B cell (primary cell): ENCODE data around the gene CTNNA2.

ENCODE experiments used
- EZH2 ChIP-seq: IDR thresholded peaks from 2 replicates; pipeline ENCODE4 v1.6.1; 2012; ENCODE audit warnings: borderline replicate concordance, low read depth, mild to moderate bottlenecking, moderate library complexity, low read length; ENCODE audit not compliant: insufficient read depth, poor library complexity, severe bottlenecking
- TF ChIP-seq, protein P1 (sequence below): fragments of 200-600 bp; IDR thresholded peaks from one replicate; pipeline ENCODE4 v1.8.0; 2022; ENCODE audit warnings: antibody characterized with exemption, mild to moderate bottlenecking

- TF ChIP-seq, protein P1, sequence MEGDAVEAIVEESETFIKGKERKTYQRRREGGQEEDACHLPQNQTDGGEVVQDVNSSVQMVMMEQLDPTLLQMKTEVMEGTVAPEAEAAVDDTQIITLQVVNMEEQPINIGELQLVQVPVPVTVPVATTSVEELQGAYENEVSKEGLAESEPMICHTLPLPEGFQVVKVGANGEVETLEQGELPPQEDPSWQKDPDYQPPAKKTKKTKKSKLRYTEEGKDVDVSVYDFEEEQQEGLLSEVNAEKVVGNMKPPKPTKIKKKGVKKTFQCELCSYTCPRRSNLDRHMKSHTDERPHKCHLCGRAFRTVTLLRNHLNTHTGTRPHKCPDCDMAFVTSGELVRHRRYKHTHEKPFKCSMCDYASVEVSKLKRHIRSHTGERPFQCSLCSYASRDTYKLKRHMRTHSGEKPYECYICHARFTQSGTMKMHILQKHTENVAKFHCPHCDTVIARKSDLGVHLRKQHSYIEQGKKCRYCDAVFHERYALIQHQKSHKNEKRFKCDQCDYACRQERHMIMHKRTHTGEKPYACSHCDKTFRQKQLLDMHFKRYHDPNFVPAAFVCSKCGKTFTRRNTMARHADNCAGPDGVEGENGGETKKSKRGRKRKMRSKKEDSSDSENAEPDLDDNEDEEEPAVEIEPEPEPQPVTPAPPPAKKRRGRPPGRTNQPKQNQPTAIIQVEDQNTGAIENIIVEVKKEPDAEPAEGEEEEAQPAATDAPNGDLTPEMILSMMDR, result no peak
- no peak for TF ChIP-seq EZH2
Measured at GRCh38 chr2:79793006-79793405, 280.2 kb downstream of the CTNNA2 start.
